T-helper 2 cell treated with Interferon-gamma antibody and Interleukin-4, amounts not matched to agents 5 μg/mL and 100 μg/mL, for 36 hours (primary cell): ENCODE measurements around the gene ASIC4.
A peak's percentile ranks its signal among the peaks of the same experiment; 100 is the strongest.

Experiments
- DNase-seq: peaks from one replicate; pipeline ENCODE4 v3.0.0; 2021; ENCODE audit warnings: low spot score
- H3K27ac Mint-ChIP-seq: one replicate; pipeline ENCODE4 v1.8.0; 2021; ENCODE audit warnings: mild to moderate bottlenecking, mixed read lengths
- H3K27me3 Mint-ChIP-seq: one replicate; pipeline ENCODE4 v1.8.0; 2021; ENCODE audit warnings: low read depth, mixed read lengths
- H3K36me3 Mint-ChIP-seq: one replicate; pipeline ENCODE4 v1.8.0; 2021; ENCODE audit warnings: low read depth, mixed read lengths
- H3K4me1 Mint-ChIP-seq: one replicate; pipeline ENCODE4 v1.8.0; 2021; ENCODE audit warnings: low read depth, mixed read lengths
- H3K4me3 Mint-ChIP-seq: one replicate; pipeline ENCODE4 v1.8.0; 2022; ENCODE audit warnings: mild to moderate bottlenecking, moderate library complexity, mixed read lengths
- H3K9me3 Mint-ChIP-seq: one replicate; pipeline ENCODE4 v1.8.0; 2021; ENCODE audit warnings: mixed read lengths

ASIC4 gene

DNA sequence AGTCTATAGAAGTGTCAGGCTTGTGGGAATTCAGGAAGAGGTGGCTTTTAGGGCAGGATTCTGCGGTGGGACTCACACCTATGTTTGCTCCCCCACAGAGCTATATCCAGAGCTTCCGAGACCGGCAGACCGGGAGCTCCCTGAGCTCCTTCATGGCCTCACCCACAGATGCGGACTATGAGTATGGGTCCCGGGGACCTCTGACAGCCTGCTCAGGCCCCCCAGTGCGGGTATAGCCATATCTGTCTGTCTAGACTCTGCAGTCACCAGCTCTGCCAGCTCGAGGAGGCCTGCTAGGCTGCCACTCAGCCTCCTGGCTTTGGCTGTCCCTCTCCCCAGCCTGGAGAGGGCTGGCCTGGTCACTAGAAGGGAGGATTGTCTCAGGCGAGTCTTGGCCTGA lies 35.3 kb downstream of the ASIC4 start:
- peaks cover 7% of the 10 kb centered on the region for H3K4me1 Mint-ChIP-seq
- no peak for DNase-seq

DNA sequence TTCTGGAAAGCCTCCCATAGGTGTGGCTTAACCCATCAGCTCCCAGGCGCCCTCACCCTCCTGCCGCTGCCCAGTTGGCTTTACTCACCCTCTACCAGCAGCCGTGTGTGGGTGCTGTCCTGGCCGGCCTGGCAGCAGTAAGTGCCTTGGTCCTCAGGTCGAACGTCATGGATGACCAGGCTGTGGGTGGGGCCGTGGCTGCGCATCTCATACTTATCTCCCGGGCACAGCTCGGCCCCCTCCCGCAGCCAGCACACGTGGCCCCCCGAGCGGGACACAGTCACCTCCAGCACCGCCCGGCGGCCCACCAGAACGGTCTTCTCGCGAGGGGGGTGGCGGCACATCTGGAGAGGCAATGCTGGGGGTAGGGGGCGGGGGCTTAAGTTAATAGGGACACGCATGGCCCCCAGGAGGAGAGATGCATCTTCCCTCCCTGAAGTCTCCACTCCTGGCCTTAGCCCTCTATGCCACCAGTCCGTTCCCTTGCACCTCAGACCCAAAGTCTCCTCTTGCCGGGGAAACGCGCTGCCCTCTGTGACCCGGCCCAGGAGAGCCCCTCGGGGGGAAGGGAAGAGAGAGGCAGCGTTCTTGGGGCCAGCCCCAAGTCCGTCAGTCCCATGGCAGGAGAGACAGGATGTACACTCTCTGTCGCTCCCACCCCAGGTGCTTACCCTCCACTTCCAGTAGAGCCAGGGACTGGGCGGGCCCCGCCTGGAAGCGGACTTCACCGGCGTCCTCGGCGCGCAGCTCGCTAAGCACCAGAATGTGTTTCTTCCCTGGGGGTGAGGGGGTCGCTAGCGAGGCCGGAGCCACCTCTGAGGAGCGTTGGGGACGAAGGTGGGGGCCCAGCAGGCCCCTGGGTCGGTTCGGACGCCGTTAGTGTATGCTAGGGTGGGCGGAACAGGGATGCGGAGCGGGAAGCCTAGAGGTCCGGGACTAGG lies 37.4 kb downstream of the ASIC4 start:
- H3K36me3 Mint-ChIP-seq, result no peaks in the 10 kb centered on the region
- DNase-seq, result no peak
- no peaks in the 10 kb centered on the region for H3K9me3 Mint-ChIP-seq
- no peak overlapping the region for H3K27ac Mint-ChIP-seq
- H3K4me3 Mint-ChIP-seq, result peak overlapping the region; percentile 79
- H3K4me1 Mint-ChIP-seq, result peaks cover 5% of the 10 kb centered on the region
- peaks cover 29% of the 10 kb centered on the region for H3K27me3 Mint-ChIP-seq

More for the DNA sequence above, 35.3 kb downstream of the ASIC4 start:
- no peaks in the 10 kb centered on the region for H3K36me3 Mint-ChIP-seq
- no peaks in the 10 kb centered on the region for H3K9me3 Mint-ChIP-seq
- no peak overlapping the region for H3K4me3 Mint-ChIP-seq
- peaks cover 40% of the 10 kb centered on the region for H3K27me3 Mint-ChIP-seq
- no peak overlapping the region for H3K27ac Mint-ChIP-seq

DNA sequence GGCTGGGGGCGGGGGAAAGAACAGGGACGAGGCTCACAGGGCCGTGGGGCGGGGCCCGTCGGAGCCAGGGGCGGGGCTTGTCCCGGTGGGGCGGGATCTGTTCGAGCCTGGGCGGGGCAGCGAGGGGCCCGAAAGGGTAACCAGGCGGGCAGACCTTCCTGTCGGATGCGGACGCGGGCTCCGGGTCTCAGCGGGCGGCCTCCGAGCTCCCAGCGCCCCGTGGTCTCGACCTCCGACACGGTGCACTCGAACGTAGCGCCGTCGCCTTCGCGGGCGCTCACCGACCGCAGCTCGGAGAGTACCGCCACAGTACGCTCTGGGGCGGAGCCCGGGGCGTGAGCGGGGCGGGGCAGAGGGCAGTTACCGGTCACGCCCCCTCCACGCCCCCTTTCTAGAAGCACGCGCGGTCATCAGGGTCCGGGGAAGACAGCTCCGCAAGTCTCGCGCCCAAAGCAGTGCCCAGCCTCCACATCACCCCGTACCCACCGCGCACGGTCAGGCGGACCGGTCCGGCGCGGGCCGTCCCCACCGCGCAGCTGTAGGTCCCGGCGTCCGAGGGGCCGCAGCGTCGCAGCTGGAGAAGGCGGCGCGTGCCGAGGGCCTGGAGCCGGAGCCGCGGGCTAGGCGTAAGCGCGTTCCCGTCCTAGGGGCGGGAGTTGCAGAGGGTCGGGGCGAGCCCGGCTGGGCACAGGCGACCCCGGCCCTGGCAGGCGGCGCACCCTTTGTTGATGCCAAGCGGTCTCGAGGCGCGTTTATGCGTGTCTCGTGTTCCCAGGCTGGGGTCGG lies 38.3 kb downstream of the ASIC4 start:
- H3K27ac Mint-ChIP-seq, result no peak overlapping the region
- H3K9me3 Mint-ChIP-seq, result no peaks in the 10 kb centered on the region
- peak; percentile 85 for DNase-seq
- peak overlapping the region; percentile 79 for H3K4me3 Mint-ChIP-seq
- peaks cover 5% of the 10 kb centered on the region for H3K4me1 Mint-ChIP-seq
- H3K27me3 Mint-ChIP-seq, result peaks cover 29% of the 10 kb centered on the region
- H3K36me3 Mint-ChIP-seq, result no peaks in the 10 kb centered on the region

- DNase-seq, result no peak
- peak overlapping the region; percentile 39 for H3K4me3 Mint-ChIP-seq
- H3K9me3 Mint-ChIP-seq, result no peaks in the 10 kb centered on the region
- peaks cover 29% of the 10 kb centered on the region for H3K27me3 Mint-ChIP-seq
- no peak overlapping the region for H3K27ac Mint-ChIP-seq
- no peaks in the 10 kb centered on the region for H3K36me3 Mint-ChIP-seq
- H3K4me1 Mint-ChIP-seq, result peaks cover 5% of the 10 kb centered on the region
Measured at GRCh38 chr2:219553168-219553417, 38.8 kb downstream of the ASIC4 start.

- H3K36me3 Mint-ChIP-seq, result no peaks in the 10 kb centered on the region
- peak overlapping the region; percentile 39 for H3K4me3 Mint-ChIP-seq
- H3K27me3 Mint-ChIP-seq, result peaks cover 25% of the 10 kb centered on the region
- no peak for DNase-seq
- H3K4me1 Mint-ChIP-seq, result peaks cover 5% of the 10 kb centered on the region
- no peaks in the 10 kb centered on the region for H3K9me3 Mint-ChIP-seq
- H3K27ac Mint-ChIP-seq, result no peak overlapping the region
Measured at GRCh38 chr2:219553463-219553963, 39.2 kb downstream of the ASIC4 start.

- peaks cover 5% of the 10 kb centered on the region for H3K4me1 Mint-ChIP-seq
Measured at GRCh38 chr2:219554350-219554749, 40.1 kb downstream of the ASIC4 start.

GRCh38 chr2:219555956-219556355 lies 41.7 kb downstream of the ASIC4 start:
- H3K36me3 Mint-ChIP-seq, result no peaks in the 10 kb centered on the region
- H3K4me3 Mint-ChIP-seq, result no peak overlapping the region
- no peaks in the 10 kb centered on the region for H3K9me3 Mint-ChIP-seq
- H3K27me3 Mint-ChIP-seq, result peaks cover 17% of the 10 kb centered on the region
- H3K27ac Mint-ChIP-seq, result no peak overlapping the region
- H3K4me1 Mint-ChIP-seq, result peaks cover 5% of the 10 kb centered on the region
- no peak for DNase-seq

More at GRCh38 chr2:219554350-219554749, 40.1 kb downstream of the ASIC4 start:
- H3K9me3 Mint-ChIP-seq, result no peaks in the 10 kb centered on the region
- no peak overlapping the region for H3K4me3 Mint-ChIP-seq
- no peak for DNase-seq
- H3K36me3 Mint-ChIP-seq, result no peaks in the 10 kb centered on the region
- H3K27ac Mint-ChIP-seq, result no peak overlapping the region
- H3K27me3 Mint-ChIP-seq, result peaks cover 23% of the 10 kb centered on the region

DNA sequence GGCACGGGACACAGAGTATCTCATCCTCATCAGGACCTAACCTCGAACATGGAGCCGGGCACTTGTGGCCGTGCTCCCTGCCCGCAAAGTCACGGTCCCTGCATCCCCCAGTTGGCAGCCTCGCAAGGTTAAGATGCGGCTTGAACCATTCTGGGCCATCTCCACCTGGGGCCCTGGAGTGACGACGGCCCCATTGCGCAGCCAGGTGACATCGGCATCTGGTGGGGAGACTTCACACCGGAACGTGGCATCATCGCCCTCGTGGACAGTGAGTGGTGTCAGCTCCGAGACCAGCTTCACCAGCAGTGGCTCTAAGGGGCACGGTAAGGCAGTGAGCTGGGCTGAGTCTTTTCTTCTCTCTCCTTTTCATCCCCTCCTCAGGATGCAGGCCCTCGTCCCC lies 42.1 kb downstream of the ASIC4 start:
- H3K36me3 Mint-ChIP-seq, result no peaks in the 10 kb centered on the region
- DNase-seq, result no peak
- H3K27ac Mint-ChIP-seq, result no peak overlapping the region
- H3K9me3 Mint-ChIP-seq, result no peaks in the 10 kb centered on the region
- H3K27me3 Mint-ChIP-seq, result peaks cover 15% of the 10 kb centered on the region
- peaks cover 5% of the 10 kb centered on the region for H3K4me1 Mint-ChIP-seq
- H3K4me3 Mint-ChIP-seq, result no peak overlapping the region

DNA sequence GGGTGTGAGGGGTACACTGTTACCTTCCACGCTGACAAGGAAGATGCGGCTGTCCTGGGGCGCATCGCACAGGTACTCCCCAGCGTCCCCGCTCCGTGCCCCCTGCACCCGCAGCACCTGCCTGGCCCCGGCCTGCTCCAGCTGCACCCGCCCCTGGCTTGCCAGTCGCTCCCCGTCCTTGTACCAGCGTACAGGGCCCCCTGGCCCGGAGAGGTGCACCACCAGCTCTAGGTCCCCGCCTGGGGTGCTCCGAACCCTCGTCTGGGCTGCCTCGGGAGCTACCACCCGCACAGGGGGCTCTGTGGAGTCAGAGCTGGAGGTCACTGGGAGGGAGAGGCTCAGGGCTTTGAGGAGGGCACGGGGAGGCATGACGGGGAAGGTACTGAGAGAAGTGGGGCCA lies 43.0 kb downstream of the ASIC4 start:
- H3K4me3 Mint-ChIP-seq, result no peak overlapping the region
- no peaks in the 10 kb centered on the region for H3K36me3 Mint-ChIP-seq
- H3K27me3 Mint-ChIP-seq, result peaks cover 10% of the 10 kb centered on the region

DNA sequence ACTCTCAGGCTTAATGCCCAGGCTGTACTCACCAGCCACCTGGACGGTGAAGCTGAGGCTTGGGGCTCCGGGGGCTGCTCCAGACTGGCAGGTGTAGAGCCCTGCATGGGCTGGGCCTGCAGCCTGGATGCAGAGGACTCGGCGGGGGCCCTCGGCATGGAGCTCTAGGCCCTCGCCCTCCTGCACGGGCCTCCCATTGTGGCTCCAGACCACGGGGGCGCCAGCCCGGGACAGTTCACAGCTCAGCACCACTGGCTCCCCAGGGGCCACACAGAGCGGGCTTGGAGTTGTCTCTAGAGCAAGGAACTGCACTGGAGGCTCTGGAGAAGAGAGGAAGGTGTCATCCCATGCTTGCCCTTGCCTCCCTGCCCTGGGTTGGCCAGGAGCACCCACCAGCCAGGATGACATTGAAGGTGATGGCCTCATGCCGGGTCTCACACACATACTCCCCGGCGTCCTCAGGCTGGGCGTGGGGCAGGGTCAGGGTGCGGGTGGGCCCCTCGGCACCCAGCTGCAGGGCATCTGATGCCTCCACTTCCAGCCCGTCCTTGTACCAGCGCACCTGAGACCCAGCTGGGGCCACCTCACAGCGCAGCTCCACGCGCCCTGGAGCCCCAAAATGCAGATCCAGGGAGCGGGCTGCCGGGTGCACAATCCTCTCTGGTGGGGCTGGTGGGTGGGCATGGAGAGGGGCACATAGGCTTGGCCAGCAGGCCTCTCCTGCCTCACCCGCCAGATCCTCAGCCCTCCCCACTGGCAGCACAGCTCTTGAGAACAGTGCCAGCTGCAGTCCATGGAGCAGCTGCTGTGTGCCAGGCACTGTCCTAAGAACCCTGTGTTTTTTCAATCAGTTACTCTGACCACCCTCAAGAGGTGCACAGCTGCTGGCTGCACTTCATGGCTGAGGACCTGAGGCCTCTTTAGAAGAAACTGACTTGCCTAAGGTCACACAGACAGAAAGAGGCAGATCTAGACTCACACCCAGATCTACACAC lies 43.8 kb downstream of the ASIC4 start:
- Mint-ChIP-seq H3K27ac (no peak overlapping the region), H3K36me3 (no peaks in the 10 kb centered on the region), H3K4me1 (no peaks in the 10 kb centered on the region), H3K9me3 (no peaks in the 10 kb centered on the region), H3K27me3 (peaks cover 10% of the 10 kb centered on the region), H3K4me3 (no peak overlapping the region)
- no peak for DNase-seq

More for the DNA sequence above, 43.0 kb downstream of the ASIC4 start:
- no peak for DNase-seq
- Mint-ChIP-seq H3K4me1 (no peaks in the 10 kb centered on the region), H3K9me3 (no peaks in the 10 kb centered on the region), H3K27ac (no peak overlapping the region)

DNA sequence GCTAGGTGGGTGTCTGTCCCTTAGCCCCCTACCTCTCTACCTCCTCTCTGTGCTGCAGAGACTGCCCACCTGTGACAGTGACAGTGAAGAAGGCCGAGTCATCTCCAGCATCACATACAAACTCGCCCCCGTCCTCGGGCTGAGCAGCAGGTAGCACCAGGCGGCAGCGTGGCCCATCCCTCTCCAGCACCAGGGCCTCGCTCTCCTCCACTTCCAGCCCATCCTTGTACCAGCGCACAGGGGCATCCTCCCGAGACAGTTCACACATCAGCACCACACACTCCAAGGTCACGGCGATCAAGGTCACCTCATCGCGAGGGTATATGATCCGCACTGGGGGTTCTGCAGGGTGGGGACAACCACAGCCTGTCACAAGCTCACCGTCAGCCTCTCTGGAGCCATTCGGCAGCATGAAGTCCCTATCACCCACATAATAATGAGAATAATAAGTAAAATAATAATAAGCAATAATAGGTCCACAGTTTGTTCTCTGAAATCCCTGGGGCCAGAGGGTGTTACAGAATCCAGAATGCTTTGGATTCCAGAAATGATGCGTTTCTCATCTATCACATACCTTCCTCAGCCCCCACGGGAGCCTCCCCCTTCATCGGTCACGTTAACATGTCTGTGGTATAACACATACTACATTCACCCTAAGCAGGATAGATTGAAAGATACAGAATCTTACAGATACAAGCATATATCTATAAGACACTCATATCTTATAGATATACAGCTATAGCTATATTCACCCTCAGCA lies 45.1 kb downstream of the ASIC4 start:
- Mint-ChIP-seq H3K4me3 (no peak overlapping the region), H3K4me1 (no peaks in the 10 kb centered on the region), H3K27me3 (no peaks in the 10 kb centered on the region), H3K9me3 (no peaks in the 10 kb centered on the region), H3K36me3 (no peaks in the 10 kb centered on the region), H3K27ac (no peak overlapping the region)
- DNase-seq, result no peak

DNA sequence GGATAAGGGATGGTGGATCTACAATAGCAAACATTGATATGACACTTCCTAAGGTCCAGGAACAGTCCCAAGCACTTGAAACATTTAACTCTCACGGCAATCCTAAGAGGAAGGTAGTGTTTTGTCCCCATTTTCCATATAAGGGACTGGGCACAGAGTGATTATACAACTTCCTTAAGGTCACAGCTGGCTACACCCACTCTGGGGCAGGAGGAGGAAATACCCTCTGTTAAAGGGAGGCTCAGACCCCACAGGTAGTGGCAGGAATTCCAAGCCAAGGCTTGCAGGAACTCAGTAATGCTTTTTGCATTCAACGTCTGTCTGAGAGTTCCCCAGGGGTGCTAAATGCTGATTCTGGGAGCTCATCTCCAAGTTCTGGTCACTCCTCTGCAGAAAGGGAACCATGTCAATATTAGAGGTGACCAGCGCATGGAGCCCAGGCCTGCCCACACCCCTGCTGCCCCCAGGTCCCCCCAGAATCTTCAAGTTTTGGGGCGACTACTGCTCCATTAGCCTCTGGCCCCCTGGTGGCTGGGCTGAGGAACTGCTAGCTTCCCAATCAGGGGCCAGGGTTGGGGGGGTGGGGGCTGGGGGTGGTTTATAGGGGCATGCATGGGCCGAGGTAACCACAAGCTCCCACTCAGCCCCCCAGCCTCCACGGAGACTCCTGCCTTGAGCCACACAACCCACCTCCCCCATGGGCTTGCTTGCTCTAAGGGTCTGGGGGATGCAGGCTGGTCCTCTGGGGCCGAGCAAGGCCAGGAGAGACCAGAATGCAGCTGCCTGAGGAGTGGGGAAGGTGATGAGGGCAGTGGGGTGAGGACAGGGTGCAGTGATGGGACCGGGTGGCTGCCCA lies 46.0 kb downstream of the ASIC4 start:
- Mint-ChIP-seq H3K4me1 (no peaks in the 10 kb centered on the region), H3K4me3 (no peak overlapping the region), H3K9me3 (no peaks in the 10 kb centered on the region), H3K36me3 (no peaks in the 10 kb centered on the region), H3K27ac (no peak overlapping the region), H3K27me3 (no peaks in the 10 kb centered on the region)
- no peak for DNase-seq
